ENCODE measurements around the gene C12orf56.
"Not testable (repeated sequence)": the region's sequence is repeated elsewhere in the genome, so short reads cannot be mapped to it uniquely, and the experiment has no call there.

The C12orf56 gene

GRCh38 chr12:64389154-64389553, 1.4 kb downstream of the C12orf56 start:
- Histone ChIP-seq H3K36me3 (ENCODE audit: control insufficient read depth in 5 of 5, insufficient read depth in 5 of 5, low read length in 5 of 5) (no peaks in the 10 kb centered on the region), H3K27me3 (ENCODE audit: control insufficient read depth in 5 of 5, insufficient read depth in 4 of 5, low read length in 5 of 5) (peaks cover 4 to 15% (median 11%) of the 10 kb centered on the region in 5 donors), H3K4me1 (ENCODE audit: control insufficient read depth in 5 of 5, insufficient read depth in 5 of 5, low read length in 5 of 5) (peaks cover 0 to 12% (median 9%) of the 10 kb centered on the region in 5 donors), H3K9me3 (ENCODE audit: control insufficient read depth in 5 of 5, low read length in 5 of 5) (no peaks in the 10 kb centered on the region), H3K9ac (ENCODE audit: low read length in 5 of 5) (no peak overlapping the region), H3K27ac (ENCODE audit: low read depth, low read length) (no peak overlapping the region), H3K4me3 (ENCODE audit: low read depth in 1 of 5, low read length in 5 of 5) (no peak overlapping the region)

GRCh38 chr12:64387197-64387816, 3.3 kb downstream of the C12orf56 start:
- Histone ChIP-seq H3K36me3 (ENCODE audit: control insufficient read depth in 5 of 5, insufficient read depth in 5 of 5, low read length in 5 of 5) (no peaks in the 10 kb centered on the region), H3K4me1 (ENCODE audit: control insufficient read depth in 5 of 5, insufficient read depth in 5 of 5, low read length in 5 of 5) (peaks cover 0 to 12% (median 9%) of the 10 kb centered on the region in 5 donors)

GRCh38 chr12:64385468-64385867, 5.1 kb downstream of the C12orf56 start:
- H3K27ac ChIP-seq (ENCODE audit: low read depth, low read length): no peak overlapping the region
- no peak overlapping the region for H3K4me3 ChIP-seq (ENCODE audit: low read depth in 1 of 5, low read length in 5 of 5)
- H3K9me3 ChIP-seq (ENCODE audit: control insufficient read depth in 5 of 5, low read length in 5 of 5): peaks cover 0 to 5% (median 3%) of the 10 kb centered on the region in 5 donors
- no peak overlapping the region for H3K9ac ChIP-seq (ENCODE audit: low read length in 5 of 5)
- peaks cover 0 to 8% (median 6%) of the 10 kb centered on the region in 5 donors for H3K4me1 ChIP-seq (ENCODE audit: control insufficient read depth in 5 of 5, insufficient read depth in 5 of 5, low read length in 5 of 5)
- peaks cover 4 to 12% (median 8%) of the 10 kb centered on the region in 5 donors for H3K27me3 ChIP-seq (ENCODE audit: control insufficient read depth in 5 of 5, insufficient read depth in 4 of 5, low read length in 5 of 5)
- no peaks in the 10 kb centered on the region for H3K36me3 ChIP-seq (ENCODE audit: control insufficient read depth in 5 of 5, insufficient read depth in 5 of 5, low read length in 5 of 5)

More at GRCh38 chr12:64387197-64387816, 3.3 kb downstream of the C12orf56 start:
- Histone ChIP-seq H3K9ac (ENCODE audit: low read length in 5 of 5) (no peak overlapping the region), H3K4me3 (ENCODE audit: low read depth in 1 of 5, low read length in 5 of 5) (no peak overlapping the region), H3K27me3 (ENCODE audit: control insufficient read depth in 5 of 5, insufficient read depth in 4 of 5, low read length in 5 of 5) (peaks cover 4 to 15% (median 11%) of the 10 kb centered on the region in 5 donors), H3K9me3 (ENCODE audit: control insufficient read depth in 5 of 5, low read length in 5 of 5) (no peaks in the 10 kb centered on the region), H3K27ac (ENCODE audit: low read depth, low read length) (no peak overlapping the region)

DNA sequence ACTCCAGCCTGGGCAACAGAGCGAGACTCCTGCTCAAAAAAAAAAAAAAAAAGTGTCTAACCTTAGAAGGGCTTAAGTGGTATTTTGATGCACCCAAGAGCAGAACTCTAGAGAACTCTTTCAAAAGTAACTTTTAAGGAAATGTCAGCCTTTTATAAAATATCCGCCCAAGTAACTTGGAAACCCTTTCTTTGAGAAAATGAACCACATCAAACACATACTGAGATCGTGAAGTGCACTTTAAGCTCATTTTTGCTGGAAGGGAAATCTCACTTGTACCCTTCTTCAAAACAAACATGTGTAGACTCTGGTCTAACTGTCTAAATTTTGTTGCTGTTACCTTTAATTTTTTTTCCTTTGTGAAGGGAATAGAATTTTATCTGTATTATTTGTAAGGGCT, 5.5 kb downstream of the C12orf56 start:
- peaks cover 0 to 3% (median 1%) of the 10 kb centered on the region in 5 donors for H3K4me1 ChIP-seq (ENCODE audit: control insufficient read depth in 5 of 5, insufficient read depth in 5 of 5, low read length in 5 of 5)
- H3K27ac ChIP-seq (ENCODE audit: low read depth, low read length): no peak overlapping the region
- peaks cover 0 to 10% (median 4%) of the 10 kb centered on the region in 5 donors for H3K9me3 ChIP-seq (ENCODE audit: control insufficient read depth in 5 of 5, low read length in 5 of 5)
- no peak overlapping the region for H3K4me3 ChIP-seq (ENCODE audit: low read depth in 1 of 5, low read length in 5 of 5)
- peaks cover 2 to 8% (median 4%) of the 10 kb centered on the region in 5 donors for H3K27me3 ChIP-seq (ENCODE audit: control insufficient read depth in 5 of 5, insufficient read depth in 4 of 5, low read length in 5 of 5)
- H3K36me3 ChIP-seq (ENCODE audit: control insufficient read depth in 5 of 5, insufficient read depth in 5 of 5, low read length in 5 of 5): no peaks in the 10 kb centered on the region
- no peak overlapping the region for H3K9ac ChIP-seq (ENCODE audit: low read length in 5 of 5)

GRCh38 chr12:64383675-64384074, 6.9 kb downstream of the C12orf56 start:
- Histone ChIP-seq H3K9ac (ENCODE audit: low read length in 5 of 5) (no peak overlapping the region), H3K27ac (ENCODE audit: low read depth, low read length) (no peak overlapping the region), H3K4me3 (ENCODE audit: low read depth in 1 of 5, low read length in 5 of 5) (no peak overlapping the region), H3K27me3 (ENCODE audit: control insufficient read depth in 5 of 5, insufficient read depth in 4 of 5, low read length in 5 of 5) (no peaks in the 10 kb centered on the region), H3K9me3 (ENCODE audit: control insufficient read depth in 5 of 5, low read length in 5 of 5) (peaks cover 0 to 12% (median 4%) of the 10 kb centered on the region in 5 donors), H3K4me1 (ENCODE audit: control insufficient read depth in 5 of 5, insufficient read depth in 5 of 5, low read length in 5 of 5) (no peaks in the 10 kb centered on the region), H3K36me3 (ENCODE audit: control insufficient read depth in 5 of 5, insufficient read depth in 5 of 5, low read length in 5 of 5) (no peaks in the 10 kb centered on the region)

- Histone ChIP-seq H3K4me3 (ENCODE audit: low read depth in 1 of 5, low read length in 5 of 5) (no peak overlapping the region), H3K4me1 (ENCODE audit: control insufficient read depth in 5 of 5, insufficient read depth in 5 of 5, low read length in 5 of 5) (no peaks in the 10 kb centered on the region), H3K27ac (ENCODE audit: low read depth, low read length) (no peak overlapping the region), H3K36me3 (ENCODE audit: control insufficient read depth in 5 of 5, insufficient read depth in 5 of 5, low read length in 5 of 5) (no peaks in the 10 kb centered on the region), H3K9ac (ENCODE audit: low read length in 5 of 5) (no peak overlapping the region), H3K9me3 (ENCODE audit: control insufficient read depth in 5 of 5, low read length in 5 of 5) (no peaks in the 10 kb centered on the region), H3K27me3 (ENCODE audit: control insufficient read depth in 5 of 5, insufficient read depth in 4 of 5, low read length in 5 of 5) (no peaks in the 10 kb centered on the region)
These were observed 27.7 kb downstream of the C12orf56 start for GRCh38 chr12:64362721-64363305.

- not testable (repeated sequence) for H3K4me1 ChIP-seq (ENCODE audit: control insufficient read depth in 5 of 5, insufficient read depth in 5 of 5, low read length in 5 of 5); H3K9ac ChIP-seq (ENCODE audit: low read length in 5 of 5)
These were observed 29.4 kb downstream of the C12orf56 start for GRCh38 chr12:64361173-64361572.

DNA sequence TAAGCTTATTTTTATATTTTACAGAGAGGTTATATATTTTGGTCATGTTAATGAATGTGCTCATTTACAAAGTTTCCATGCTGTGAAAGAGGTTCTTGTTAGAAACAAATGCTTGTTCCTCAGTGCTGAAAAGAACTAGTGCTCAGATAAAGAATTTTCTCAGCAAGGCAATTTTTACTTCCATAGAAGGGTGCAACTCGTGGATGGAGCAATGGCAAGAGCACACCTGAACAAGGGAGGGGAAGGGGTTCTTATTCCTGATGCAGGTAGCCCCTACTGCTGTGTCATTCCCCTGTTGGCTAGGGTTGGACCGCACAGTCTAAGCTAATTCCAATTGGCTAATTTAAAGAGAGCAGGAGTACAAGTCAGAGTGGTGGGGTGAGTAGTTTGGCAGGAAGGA, 34.3 kb downstream of the C12orf56 start:
- not testable (repeated sequence) for H3K27ac ChIP-seq (ENCODE audit: low read depth, low read length); H3K9ac ChIP-seq (ENCODE audit: low read length in 5 of 5); H3K4me1 ChIP-seq (ENCODE audit: control insufficient read depth in 5 of 5, insufficient read depth in 5 of 5, low read length in 5 of 5); H3K27me3 ChIP-seq (ENCODE audit: control insufficient read depth in 5 of 5, insufficient read depth in 4 of 5, low read length in 5 of 5); H3K36me3 ChIP-seq (ENCODE audit: control insufficient read depth in 5 of 5, insufficient read depth in 5 of 5, low read length in 5 of 5); H3K9me3 ChIP-seq (ENCODE audit: control insufficient read depth in 5 of 5, low read length in 5 of 5); H3K4me3 ChIP-seq (ENCODE audit: low read depth in 1 of 5, low read length in 5 of 5)

More at GRCh38 chr12:64361173-64361572, 29.4 kb downstream of the C12orf56 start:
- not testable (repeated sequence) for H3K27ac ChIP-seq (ENCODE audit: low read depth, low read length); H3K36me3 ChIP-seq (ENCODE audit: control insufficient read depth in 5 of 5, insufficient read depth in 5 of 5, low read length in 5 of 5); H3K27me3 ChIP-seq (ENCODE audit: control insufficient read depth in 5 of 5, insufficient read depth in 4 of 5, low read length in 5 of 5); H3K4me3 ChIP-seq (ENCODE audit: low read depth in 1 of 5, low read length in 5 of 5); H3K9me3 ChIP-seq (ENCODE audit: control insufficient read depth in 5 of 5, low read length in 5 of 5)

DNA sequence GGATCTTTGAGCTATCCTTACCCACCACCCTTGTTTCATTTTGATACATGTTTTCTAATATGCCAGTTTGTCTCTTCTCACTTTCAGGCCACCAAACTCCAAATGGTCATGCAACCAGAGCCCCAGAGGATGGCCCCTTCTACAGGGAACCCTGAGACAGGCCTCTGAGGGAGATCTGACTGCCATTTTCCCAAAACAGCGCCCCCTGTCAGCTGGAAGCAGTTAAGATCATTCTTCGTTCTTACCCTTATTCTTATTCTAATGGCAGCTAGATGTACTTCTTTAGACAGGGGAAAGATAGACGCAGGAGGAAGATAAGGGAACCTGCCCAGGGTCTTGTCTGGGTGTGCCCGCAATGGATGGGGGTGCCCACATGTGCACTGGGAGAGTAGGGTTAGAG, 38.4 kb downstream of the C12orf56 start:
- Histone ChIP-seq H3K36me3 (ENCODE audit: control insufficient read depth in 5 of 5, insufficient read depth in 5 of 5, low read length in 5 of 5) (no peaks in the 10 kb centered on the region), H3K4me3 (ENCODE audit: low read depth in 1 of 5, low read length in 5 of 5) (no peak overlapping the region), H3K9me3 (ENCODE audit: control insufficient read depth in 5 of 5, low read length in 5 of 5) (peaks cover 0 to 9% (median 4%) of the 10 kb centered on the region in 5 donors), H3K9ac (ENCODE audit: low read length in 5 of 5) (no peak overlapping the region), H3K27ac (ENCODE audit: low read depth, low read length) (no peak overlapping the region), H3K27me3 (ENCODE audit: control insufficient read depth in 5 of 5, insufficient read depth in 4 of 5, low read length in 5 of 5) (no peaks in the 10 kb centered on the region), H3K4me1 (ENCODE audit: control insufficient read depth in 5 of 5, insufficient read depth in 5 of 5, low read length in 5 of 5) (no peaks in the 10 kb centered on the region)

GRCh38 chr12:64351265-64351664, 39.3 kb downstream of the C12orf56 start:
- no peaks in the 10 kb centered on the region for H3K4me1 ChIP-seq (ENCODE audit: control insufficient read depth in 5 of 5, insufficient read depth in 5 of 5, low read length in 5 of 5)
- no peak overlapping the region for H3K27ac ChIP-seq (ENCODE audit: low read depth, low read length)
- H3K9ac ChIP-seq (ENCODE audit: low read length in 5 of 5): no peak overlapping the region
- no peaks in the 10 kb centered on the region for H3K27me3 ChIP-seq (ENCODE audit: control insufficient read depth in 5 of 5, insufficient read depth in 4 of 5, low read length in 5 of 5)
- peaks cover 0 to 7% (median 0%) of the 10 kb centered on the region in 5 donors for H3K9me3 ChIP-seq (ENCODE audit: control insufficient read depth in 5 of 5, low read length in 5 of 5)
- no peaks in the 10 kb centered on the region for H3K36me3 ChIP-seq (ENCODE audit: control insufficient read depth in 5 of 5, insufficient read depth in 5 of 5, low read length in 5 of 5)
- no peak overlapping the region for H3K4me3 ChIP-seq (ENCODE audit: low read depth in 1 of 5, low read length in 5 of 5)

Measured in subcutaneous abdominal adipose tissue (tissue), 5 donors.